ENCODE data around the gene FHIT. TPM values are rescaled to one million over a fixed set of nuclear protein-coding genes. Genes with fewer than 3 reads are reported as not detected.

FHIT gene
- total and polyA plus RNA-seq, 4 donors = 6.9 to 16.5 (median 9.9) TPM

GRCh38 chr3:59963676-59964075 lies 1287.6 kb downstream of the FHIT start:
- no CpG with 5 or more reads among the region's 4 CpGs for WGBS (ENCODE audit: insufficient coverage)
- no peaks in the 10 kb centered on the region for H3K36me3 ChIP-seq (ENCODE audit: control insufficient read depth, insufficient read depth, low read length)
- no peaks in the 10 kb centered on the region for H3K9me3 ChIP-seq (ENCODE audit: control insufficient read depth, insufficient read depth, low read length)
- H3K4me3 ChIP-seq (ENCODE audit: low read depth, low read length) = no peak overlapping the region
- no peak overlapping the region for H3K27ac ChIP-seq (ENCODE audit: low read depth, low read length)
- H3K4me1 ChIP-seq (ENCODE audit: control insufficient read depth, insufficient read depth, low read length) = no peaks in the 10 kb centered on the region
- DNase-seq (ENCODE audit: low read depth in 4 of 6, low spot score in 6 of 6) = peak in 1 of 6 donors; percentile 34
- H3K27me3 ChIP-seq (ENCODE audit: control insufficient read depth, insufficient read depth, low read length) = no peaks in the 10 kb centered on the region

GRCh38 chr3:59957150-59957549 lies 1294.1 kb downstream of the FHIT start:
- WGBS (ENCODE audit: insufficient coverage) = 67% methylated on average over 1 of the region's 2 CpGs
- Histone ChIP-seq H3K27me3 (ENCODE audit: control insufficient read depth, insufficient read depth, low read length) (no peaks in the 10 kb centered on the region), H3K4me3 (ENCODE audit: low read depth, low read length) (no peak overlapping the region), H3K36me3 (ENCODE audit: control insufficient read depth, insufficient read depth, low read length) (no peaks in the 10 kb centered on the region), H3K4me1 (ENCODE audit: control insufficient read depth, insufficient read depth, low read length) (no peaks in the 10 kb centered on the region), H3K27ac (ENCODE audit: low read depth, low read length) (no peak overlapping the region), H3K9me3 (ENCODE audit: control insufficient read depth, insufficient read depth, low read length) (no peaks in the 10 kb centered on the region)
- DNase-seq (ENCODE audit: low read depth in 4 of 6, low spot score in 6 of 6) = no peak

DNA sequence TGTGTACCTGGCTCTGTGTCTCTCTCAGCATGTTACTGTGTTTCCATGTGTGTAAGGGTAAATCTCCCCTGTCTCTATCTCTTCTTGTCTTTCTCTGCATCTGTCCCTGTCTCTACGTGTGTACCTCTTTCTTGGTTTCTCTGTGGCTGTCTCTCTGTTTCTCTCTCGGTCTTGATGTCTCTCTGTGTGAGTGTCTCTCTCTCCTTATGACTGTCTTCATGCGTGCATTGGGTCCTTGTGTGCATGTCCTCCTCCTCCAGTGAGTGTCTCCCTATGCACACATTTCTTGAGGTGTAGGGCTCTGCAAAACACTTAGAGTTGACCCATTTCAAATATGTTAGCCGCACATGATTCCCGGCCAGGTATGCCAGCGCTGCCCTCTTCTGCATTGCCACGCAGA lies 1298.1 kb downstream of the FHIT start:
- Histone ChIP-seq H3K36me3 (ENCODE audit: control insufficient read depth, insufficient read depth, low read length) (no peaks in the 10 kb centered on the region), H3K4me3 (ENCODE audit: low read depth, low read length) (no peak overlapping the region), H3K4me1 (ENCODE audit: control insufficient read depth, insufficient read depth, low read length) (no peaks in the 10 kb centered on the region), H3K27me3 (ENCODE audit: control insufficient read depth, insufficient read depth, low read length) (no peaks in the 10 kb centered on the region), H3K27ac (ENCODE audit: low read depth, low read length) (no peak overlapping the region), H3K9me3 (ENCODE audit: control insufficient read depth, insufficient read depth, low read length) (no peaks in the 10 kb centered on the region)
- DNase-seq (ENCODE audit: low read depth in 4 of 6, low spot score in 6 of 6) = no peak
- WGBS (ENCODE audit: insufficient coverage) = 97% methylated on average over 7 of the region's 7 CpGs

DNA sequence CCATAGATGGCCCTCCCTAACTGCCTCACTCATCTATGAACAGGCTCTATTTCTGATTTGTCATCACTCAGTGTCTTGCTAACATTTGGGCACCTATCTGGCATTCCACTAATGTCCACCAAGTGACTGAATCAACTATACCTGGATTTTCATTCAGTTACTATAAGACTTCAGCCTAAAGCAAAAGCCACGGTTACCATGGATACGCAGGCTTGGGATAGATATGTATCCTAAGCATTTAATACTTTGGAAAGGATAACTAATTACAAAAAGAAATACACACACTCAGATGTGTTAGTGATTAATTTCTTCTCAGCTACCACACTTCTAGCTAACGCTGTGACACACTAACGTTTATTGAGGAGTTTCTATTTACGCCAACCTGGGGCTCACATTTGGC lies 1301.9 kb downstream of the FHIT start:
- no peaks in the 10 kb centered on the region for H3K27me3 ChIP-seq (ENCODE audit: control insufficient read depth, insufficient read depth, low read length)
- H3K9me3 ChIP-seq (ENCODE audit: control insufficient read depth, insufficient read depth, low read length) = no peaks in the 10 kb centered on the region
- DNase-seq (ENCODE audit: low read depth in 4 of 6, low spot score in 6 of 6) = peak in 2 of 6 donors; percentile 28 to 76
- WGBS (ENCODE audit: insufficient coverage) = no CpG with 5 or more reads among the region's 5 CpGs
- H3K4me1 ChIP-seq (ENCODE audit: control insufficient read depth, insufficient read depth, low read length) = no peaks in the 10 kb centered on the region
- H3K4me3 ChIP-seq (ENCODE audit: low read depth, low read length) = no peak overlapping the region
- H3K27ac ChIP-seq (ENCODE audit: low read depth, low read length) = no peak overlapping the region
- no peaks in the 10 kb centered on the region for H3K36me3 ChIP-seq (ENCODE audit: control insufficient read depth, insufficient read depth, low read length)

- Histone ChIP-seq H3K4me3 (ENCODE audit: low read depth, low read length) (no peak overlapping the region), H3K4me1 (ENCODE audit: control insufficient read depth, insufficient read depth, low read length) (no peaks in the 10 kb centered on the region), H3K27ac (ENCODE audit: low read depth, low read length) (no peak overlapping the region), H3K36me3 (ENCODE audit: control insufficient read depth, insufficient read depth, low read length) (no peaks in the 10 kb centered on the region), H3K27me3 (ENCODE audit: control insufficient read depth, insufficient read depth, low read length) (no peaks in the 10 kb centered on the region), H3K9me3 (ENCODE audit: control insufficient read depth, insufficient read depth, low read length) (no peaks in the 10 kb centered on the region)
- no peak for DNase-seq (ENCODE audit: low read depth in 4 of 6, low spot score in 6 of 6)
- no CpG with 5 or more reads among the region's 1 CpG for WGBS (ENCODE audit: insufficient coverage)
These were observed 1304.9 kb downstream of the FHIT start for GRCh38 chr3:59946401-59946800.

DNA sequence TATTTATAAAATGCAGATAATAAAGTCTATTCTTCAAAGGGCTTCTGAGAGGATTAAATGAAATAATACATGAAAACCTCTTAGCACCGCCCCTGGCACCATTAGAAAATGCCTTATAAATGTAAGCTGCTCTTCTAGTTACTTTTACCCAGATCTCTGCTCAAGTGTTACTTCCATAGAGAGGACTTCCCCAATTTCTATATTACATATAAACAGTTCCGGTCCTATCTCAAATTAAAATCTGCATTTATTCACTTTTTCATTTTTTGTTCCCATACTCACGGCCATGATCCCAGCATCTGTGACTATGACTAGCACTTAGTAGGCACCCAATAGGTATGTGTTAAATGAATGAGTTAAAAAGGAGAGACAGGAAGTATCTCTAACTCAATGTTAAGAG lies 1310.5 kb downstream of the FHIT start:
- H3K27ac ChIP-seq (ENCODE audit: low read depth, low read length) = no peak overlapping the region
- DNase-seq (ENCODE audit: low read depth in 4 of 6, low spot score in 6 of 6) = no peak
- no peaks in the 10 kb centered on the region for H3K27me3 ChIP-seq (ENCODE audit: control insufficient read depth, insufficient read depth, low read length)
- no peaks in the 10 kb centered on the region for H3K4me1 ChIP-seq (ENCODE audit: control insufficient read depth, insufficient read depth, low read length)
- H3K9me3 ChIP-seq (ENCODE audit: control insufficient read depth, insufficient read depth, low read length) = no peaks in the 10 kb centered on the region
- WGBS (ENCODE audit: insufficient coverage) = no CpG with 5 or more reads among the region's 3 CpGs
- no peaks in the 10 kb centered on the region for H3K36me3 ChIP-seq (ENCODE audit: control insufficient read depth, insufficient read depth, low read length)
- no peak overlapping the region for H3K4me3 ChIP-seq (ENCODE audit: low read depth, low read length)

DNA sequence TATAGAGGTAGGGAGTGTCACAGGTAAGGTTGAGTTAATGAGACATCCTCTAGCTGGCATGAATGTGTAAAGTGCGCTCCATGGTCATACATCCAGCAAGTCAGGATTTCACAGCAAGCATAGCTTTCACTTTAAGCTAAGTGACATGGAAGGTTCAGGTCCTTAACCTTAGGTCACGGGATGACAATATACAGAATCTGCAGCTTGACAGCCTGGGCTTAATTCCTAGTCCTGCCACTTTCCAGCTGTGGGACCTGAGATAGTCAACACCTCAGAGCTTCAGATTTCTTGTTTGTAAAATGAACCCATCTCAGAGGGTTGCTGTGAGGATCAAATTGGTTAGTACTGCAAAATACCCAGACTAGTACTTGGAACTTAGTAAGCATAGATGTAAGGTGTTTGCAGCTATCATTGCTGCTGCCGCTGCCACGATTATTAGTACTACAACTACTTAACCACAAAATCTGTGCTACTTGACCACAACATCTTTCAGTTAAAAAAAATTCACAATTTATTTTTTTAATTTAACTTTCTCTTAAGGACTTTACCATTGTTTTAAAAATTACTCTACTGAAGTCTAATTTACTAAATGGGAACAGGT lies 1311.3 kb downstream of the FHIT start:
- no peak overlapping the region for H3K27ac ChIP-seq (ENCODE audit: low read depth, low read length)
- no peak overlapping the region for H3K4me3 ChIP-seq (ENCODE audit: low read depth, low read length)
- H3K4me1 ChIP-seq (ENCODE audit: control insufficient read depth, insufficient read depth, low read length) = no peaks in the 10 kb centered on the region
- no peaks in the 10 kb centered on the region for H3K36me3 ChIP-seq (ENCODE audit: control insufficient read depth, insufficient read depth, low read length)
- no peak for DNase-seq (ENCODE audit: low read depth in 4 of 6, low spot score in 6 of 6)
- 93% methylated on average over 3 of the region's 4 CpGs for WGBS (ENCODE audit: insufficient coverage)
- no peaks in the 10 kb centered on the region for H3K27me3 ChIP-seq (ENCODE audit: control insufficient read depth, insufficient read depth, low read length)
- no peaks in the 10 kb centered on the region for H3K9me3 ChIP-seq (ENCODE audit: control insufficient read depth, insufficient read depth, low read length)

- DNase-seq (ENCODE audit: low read depth in 4 of 6, low spot score in 6 of 6) = peak in 1 of 6 donors; percentile 54
- Histone ChIP-seq H3K4me1 (ENCODE audit: control insufficient read depth, insufficient read depth, low read length) (no peaks in the 10 kb centered on the region), H3K27me3 (ENCODE audit: control insufficient read depth, insufficient read depth, low read length) (no peaks in the 10 kb centered on the region), H3K36me3 (ENCODE audit: control insufficient read depth, insufficient read depth, low read length) (no peaks in the 10 kb centered on the region), H3K9me3 (ENCODE audit: control insufficient read depth, insufficient read depth, low read length) (no peaks in the 10 kb centered on the region), H3K4me3 (ENCODE audit: low read depth, low read length) (no peak overlapping the region), H3K27ac (ENCODE audit: low read depth, low read length) (no peak overlapping the region)
- WGBS (ENCODE audit: insufficient coverage) = 37% methylated on average over 2 of the region's 3 CpGs
These were observed 1312.4 kb downstream of the FHIT start for GRCh38 chr3:59938828-59939227.

- Histone ChIP-seq H3K4me1 (ENCODE audit: control insufficient read depth, insufficient read depth, low read length) (no peaks in the 10 kb centered on the region), H3K27ac (ENCODE audit: low read depth, low read length) (no peak overlapping the region), H3K36me3 (ENCODE audit: control insufficient read depth, insufficient read depth, low read length) (no peaks in the 10 kb centered on the region), H3K4me3 (ENCODE audit: low read depth, low read length) (no peak overlapping the region), H3K27me3 (ENCODE audit: control insufficient read depth, insufficient read depth, low read length) (no peaks in the 10 kb centered on the region), H3K9me3 (ENCODE audit: control insufficient read depth, insufficient read depth, low read length) (no peaks in the 10 kb centered on the region)
- peak in 1 of 6 donors; percentile 40 for DNase-seq (ENCODE audit: low read depth in 4 of 6, low spot score in 6 of 6)
- 77% methylated on average over 3 of the region's 4 CpGs for WGBS (ENCODE audit: insufficient coverage)
These were observed 1314.1 kb downstream of the FHIT start for GRCh38 chr3:59937201-59937600.

DNA sequence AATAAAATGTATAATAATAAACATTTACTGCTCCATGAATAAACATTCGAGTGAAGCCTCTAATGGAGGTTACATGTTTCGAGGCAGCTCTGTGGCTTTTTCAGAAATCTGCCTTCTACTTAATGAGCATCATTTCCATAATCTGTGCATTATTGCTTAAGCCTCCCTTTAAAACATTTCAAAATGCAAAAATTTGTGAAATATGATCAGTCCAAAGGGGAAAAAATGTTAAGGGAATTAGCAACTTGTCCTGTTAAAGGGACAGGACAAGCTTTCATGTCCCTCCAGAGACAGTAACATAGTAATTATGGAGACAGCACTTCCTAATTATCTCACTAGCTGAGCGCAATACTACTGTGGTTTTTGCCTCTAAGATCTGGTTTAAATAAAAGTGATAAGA lies 1314.8 kb downstream of the FHIT start:
- Histone ChIP-seq H3K36me3 (ENCODE audit: control insufficient read depth, insufficient read depth, low read length) (no peaks in the 10 kb centered on the region), H3K4me3 (ENCODE audit: low read depth, low read length) (no peak overlapping the region), H3K9me3 (ENCODE audit: control insufficient read depth, insufficient read depth, low read length) (no peaks in the 10 kb centered on the region), H3K4me1 (ENCODE audit: control insufficient read depth, insufficient read depth, low read length) (no peaks in the 10 kb centered on the region), H3K27me3 (ENCODE audit: control insufficient read depth, insufficient read depth, low read length) (no peaks in the 10 kb centered on the region), H3K27ac (ENCODE audit: low read depth, low read length) (no peak overlapping the region)
- WGBS (ENCODE audit: insufficient coverage) = no CpG with 5 or more reads among the region's 3 CpGs
- DNase-seq (ENCODE audit: low read depth in 4 of 6, low spot score in 6 of 6) = peak in 1 of 6 donors; percentile 64

All from spinal cord (tissue), 10 donors.